ENCODE data around the gene POLR2C. TPM values are rescaled to one million over a fixed set of nuclear protein-coding genes. Genes with fewer than 3 reads are reported as not detected.
"Not testable (repeated sequence)": the region's sequence is repeated elsewhere in the genome, so short reads cannot be mapped to it uniquely, and the experiment has no call there.

The POLR2C gene
- total RNA-seq, 1 donor from 2014 or later, result 56.6 TPM

DNA sequence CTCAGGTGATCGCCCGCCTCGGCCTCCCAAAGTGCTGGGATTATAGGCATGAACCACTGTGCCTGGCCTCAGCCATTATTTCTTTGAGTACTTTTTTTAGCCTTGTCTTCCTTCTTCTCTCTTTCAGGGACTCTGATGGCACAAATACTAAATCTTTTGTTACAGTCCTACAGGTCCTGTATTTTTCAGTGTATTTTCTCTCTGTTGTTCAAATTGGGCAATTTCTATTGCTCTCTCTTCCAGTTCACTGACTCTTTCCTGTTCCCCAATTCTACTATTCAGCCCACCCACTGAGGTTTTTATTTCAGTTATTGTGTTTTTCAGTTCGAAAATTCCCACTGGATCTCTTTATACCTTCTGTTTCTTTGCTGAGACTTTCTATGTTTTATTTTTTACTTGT lies 31.3 kb downstream of the POLR2C start:
- H3K27ac Mint-ChIP-seq, result no peak overlapping the region
- POLR2A ChIA-PET, result no interaction called here
- TF ChIP-seq, protein P1, sequence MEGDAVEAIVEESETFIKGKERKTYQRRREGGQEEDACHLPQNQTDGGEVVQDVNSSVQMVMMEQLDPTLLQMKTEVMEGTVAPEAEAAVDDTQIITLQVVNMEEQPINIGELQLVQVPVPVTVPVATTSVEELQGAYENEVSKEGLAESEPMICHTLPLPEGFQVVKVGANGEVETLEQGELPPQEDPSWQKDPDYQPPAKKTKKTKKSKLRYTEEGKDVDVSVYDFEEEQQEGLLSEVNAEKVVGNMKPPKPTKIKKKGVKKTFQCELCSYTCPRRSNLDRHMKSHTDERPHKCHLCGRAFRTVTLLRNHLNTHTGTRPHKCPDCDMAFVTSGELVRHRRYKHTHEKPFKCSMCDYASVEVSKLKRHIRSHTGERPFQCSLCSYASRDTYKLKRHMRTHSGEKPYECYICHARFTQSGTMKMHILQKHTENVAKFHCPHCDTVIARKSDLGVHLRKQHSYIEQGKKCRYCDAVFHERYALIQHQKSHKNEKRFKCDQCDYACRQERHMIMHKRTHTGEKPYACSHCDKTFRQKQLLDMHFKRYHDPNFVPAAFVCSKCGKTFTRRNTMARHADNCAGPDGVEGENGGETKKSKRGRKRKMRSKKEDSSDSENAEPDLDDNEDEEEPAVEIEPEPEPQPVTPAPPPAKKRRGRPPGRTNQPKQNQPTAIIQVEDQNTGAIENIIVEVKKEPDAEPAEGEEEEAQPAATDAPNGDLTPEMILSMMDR (IDR thresholded peaks at IDR 0.05), result no peak
- no peak overlapping the region for H3K4me3 Mint-ChIP-seq
- ATAC-seq (ENCODE audit: low read depth) (no peak), DNase-seq (no peak)
- no peaks in the 10 kb centered on the region for H3K9me3 Mint-ChIP-seq
- no peaks in the 10 kb centered on the region for H3K27me3 Mint-ChIP-seq
- H3K4me1 Mint-ChIP-seq, result peaks cover 11% of the 10 kb centered on the region
- H3K36me3 Mint-ChIP-seq (ENCODE audit: low read depth), result no peaks in the 10 kb centered on the region
- CTCF ChIA-PET, result no interaction called here
- intact Hi-C loops (cut with micrococcal nuclease), result no loop called here

DNA sequence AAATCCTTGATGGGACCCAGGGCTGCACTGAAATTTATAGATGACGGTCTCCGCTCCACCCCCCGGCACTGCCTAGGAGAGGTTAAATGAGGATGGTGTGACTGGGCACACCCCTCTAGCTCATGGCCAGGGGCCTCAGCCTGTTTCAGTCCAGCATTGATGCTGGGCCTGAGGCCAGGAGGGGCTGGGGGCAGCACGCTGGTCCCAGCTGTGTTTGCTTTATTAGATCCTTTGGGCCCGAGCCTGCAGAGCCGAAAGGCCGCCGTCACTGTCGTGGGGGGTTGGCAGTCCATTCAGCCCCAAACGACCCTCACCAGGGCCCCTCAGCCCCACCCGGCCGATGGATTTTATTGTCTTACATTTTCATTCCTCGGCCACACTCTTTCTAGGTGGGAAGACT lies 34.6 kb downstream of the POLR2C start:
- ChIA-PET POLR2A (no interaction called here), CTCF (no interaction called here)
- H3K36me3 Mint-ChIP-seq (ENCODE audit: low read depth), result no peaks in the 10 kb centered on the region
- intact Hi-C loops (cut with micrococcal nuclease), result no loop called here
- no peak overlapping the region for H3K4me3 Mint-ChIP-seq
- TF ChIP-seq, protein P1 (IDR thresholded peaks at IDR 0.05), result no peak
- no peak overlapping the region for H3K27ac Mint-ChIP-seq
- DNase-seq, result no peak
- no peaks in the 10 kb centered on the region for H3K9me3 Mint-ChIP-seq
- peaks cover 4% of the 10 kb centered on the region for H3K27me3 Mint-ChIP-seq
- H3K4me1 Mint-ChIP-seq, result peaks cover 11% of the 10 kb centered on the region
- ATAC-seq (ENCODE audit: low read depth), result no peak

GRCh38 chr16:57498031-57498430 lies 35.6 kb downstream of the POLR2C start:
- Mint-ChIP-seq H3K36me3 (ENCODE audit: low read depth) (no peaks in the 10 kb centered on the region), H3K27me3 (peaks cover 9% of the 10 kb centered on the region), H3K27ac (no peak overlapping the region), H3K4me3 (no peak overlapping the region), H3K9me3 (no peaks in the 10 kb centered on the region), H3K4me1 (peaks cover 9% of the 10 kb centered on the region)
- DNase-seq, result no peak
- ChIA-PET POLR2A (no interaction called here), CTCF (no interaction called here)
- no peak for ATAC-seq (ENCODE audit: low read depth)
- intact Hi-C loops (cut with micrococcal nuclease), result no loop called here
- TF ChIP-seq, protein P1 (IDR thresholded peaks at IDR 0.05), result no peak

DNA sequence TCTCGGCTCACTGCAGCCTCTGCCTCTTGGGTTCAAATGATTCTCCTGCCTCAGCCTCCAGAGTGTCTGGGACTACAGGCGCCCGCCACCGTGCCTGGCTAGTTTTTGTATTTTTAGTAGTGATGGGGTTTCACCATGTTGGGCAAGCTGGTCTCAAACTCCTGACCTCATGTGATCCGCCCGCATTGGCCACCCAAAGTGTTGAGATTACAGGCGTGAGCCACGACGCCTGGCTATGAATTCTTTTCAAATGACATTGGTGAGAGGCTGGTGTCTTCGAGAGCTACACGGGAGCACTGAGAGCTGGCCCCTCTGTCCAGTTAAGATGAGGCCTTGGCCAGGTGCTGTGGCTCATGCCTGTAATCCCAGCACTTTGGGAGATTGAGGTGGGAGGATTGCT lies 37.5 kb downstream of the POLR2C start:
- H3K9me3 Mint-ChIP-seq; H3K36me3 Mint-ChIP-seq (ENCODE audit: low read depth); H3K27ac Mint-ChIP-seq; intact Hi-C loops (cut with micrococcal nuclease); ATAC-seq (ENCODE audit: low read depth); H3K4me1 Mint-ChIP-seq; H3K27me3 Mint-ChIP-seq; H3K4me3 Mint-ChIP-seq; POLR2A ChIA-PET; DNase-seq: not testable (repeated sequence)
- CTCF ChIA-PET, result interaction anchor here (0.6 kb wide), 1 partner anchor 11 kb away, joined by 3 read pairs; no protein-coding TSS in a partner anchor

DNA sequence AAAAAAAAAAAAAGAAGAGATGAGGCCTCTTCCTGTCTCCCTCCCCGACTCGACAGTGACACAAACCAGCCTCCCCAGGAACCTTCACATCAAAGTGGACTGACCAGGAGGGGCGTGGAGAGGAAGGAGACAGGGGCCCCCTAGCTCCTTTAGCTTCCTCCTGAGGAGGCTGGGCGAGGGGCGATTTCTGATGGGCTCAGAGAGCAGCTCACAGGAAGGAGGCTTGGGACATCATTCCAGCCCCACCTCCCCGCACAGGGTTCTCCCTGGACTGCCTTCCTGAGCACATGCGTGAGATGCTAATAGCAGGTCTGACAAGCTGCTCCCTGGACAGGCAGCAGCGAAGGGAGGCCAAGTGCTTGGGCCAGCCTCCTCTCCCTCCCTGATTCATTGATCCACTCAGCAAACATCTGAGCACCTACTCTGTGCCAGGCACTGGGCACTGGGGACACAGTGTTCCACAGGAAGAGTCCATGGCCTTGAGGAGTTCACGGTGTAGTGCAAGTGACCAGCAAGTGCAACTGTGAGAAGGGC lies 38.2 kb downstream of the POLR2C start:
- Mint-ChIP-seq H3K4me3 (no peak overlapping the region), H3K9me3 (no peaks in the 10 kb centered on the region), H3K27ac (no peak overlapping the region), H3K27me3 (peaks cover 16% of the 10 kb centered on the region), H3K36me3 (ENCODE audit: low read depth) (no peaks in the 10 kb centered on the region), H3K4me1 (no peaks in the 10 kb centered on the region)
- ATAC-seq (ENCODE audit: low read depth), result no peak
- ChIA-PET POLR2A (interaction anchor here (0.7 kb wide), 1 partner anchor 37 kb away, joined by 6 read pairs; no protein-coding TSS in a partner anchor), CTCF (interaction anchor here (0.6 kb wide), 2 partner anchors 10 to 22 kb away, joined by 3 read pairs; no protein-coding TSS in a partner anchor)
- DNase-seq, result no peak
- TF ChIP-seq, protein P1 (IDR thresholded peaks at IDR 0.05), result no peak
- intact Hi-C loops (cut with micrococcal nuclease), result no loop called here

- intact Hi-C loops (cut with micrococcal nuclease), result no loop called here
- Mint-ChIP-seq H3K36me3 (ENCODE audit: low read depth) (no peaks in the 10 kb centered on the region), H3K27me3 (peaks cover 20% of the 10 kb centered on the region), H3K4me1 (no peaks in the 10 kb centered on the region), H3K27ac (no peak overlapping the region), H3K9me3 (no peaks in the 10 kb centered on the region), H3K4me3 (no peak overlapping the region)
- ATAC-seq (ENCODE audit: low read depth) (no peak), DNase-seq (no peak)
- CTCF ChIA-PET, result no interaction called here
- POLR2A ChIA-PET, result no interaction called here
- TF ChIP-seq, protein P1 (IDR thresholded peaks at IDR 0.05), result no peak
Measured at GRCh38 chr16:57501492-57501891, 39.0 kb downstream of the POLR2C start.
